ENCODE data around the gene PPP1R17.

Gene PPP1R17

GRCh38 chr7:31648880-31649279, 38.1 kb upstream of the PPP1R17 start:
- H3K27ac ChIP-seq, result no peak overlapping the region
- no peaks in the 10 kb centered on the region for H3K36me3 ChIP-seq (replicated peaks)
- no peak for DNase-seq
- no peaks in the 10 kb centered on the region for H3K27me3 ChIP-seq (replicated peaks)
- no peak overlapping the region for H3K4me3 ChIP-seq (ENCODE audit: low read depth, low read length)
- in situ Hi-C loops (cut with HindIII; ENCODE audit: low pct_ligation_motif_present, low sequenced_read_pairs), result no loop called here
- TF ChIP-seq CTCF (IDR thresholded peaks at IDR 0.05; ENCODE audit: low read depth, low read length, missing control alignments), result no peak

DNA sequence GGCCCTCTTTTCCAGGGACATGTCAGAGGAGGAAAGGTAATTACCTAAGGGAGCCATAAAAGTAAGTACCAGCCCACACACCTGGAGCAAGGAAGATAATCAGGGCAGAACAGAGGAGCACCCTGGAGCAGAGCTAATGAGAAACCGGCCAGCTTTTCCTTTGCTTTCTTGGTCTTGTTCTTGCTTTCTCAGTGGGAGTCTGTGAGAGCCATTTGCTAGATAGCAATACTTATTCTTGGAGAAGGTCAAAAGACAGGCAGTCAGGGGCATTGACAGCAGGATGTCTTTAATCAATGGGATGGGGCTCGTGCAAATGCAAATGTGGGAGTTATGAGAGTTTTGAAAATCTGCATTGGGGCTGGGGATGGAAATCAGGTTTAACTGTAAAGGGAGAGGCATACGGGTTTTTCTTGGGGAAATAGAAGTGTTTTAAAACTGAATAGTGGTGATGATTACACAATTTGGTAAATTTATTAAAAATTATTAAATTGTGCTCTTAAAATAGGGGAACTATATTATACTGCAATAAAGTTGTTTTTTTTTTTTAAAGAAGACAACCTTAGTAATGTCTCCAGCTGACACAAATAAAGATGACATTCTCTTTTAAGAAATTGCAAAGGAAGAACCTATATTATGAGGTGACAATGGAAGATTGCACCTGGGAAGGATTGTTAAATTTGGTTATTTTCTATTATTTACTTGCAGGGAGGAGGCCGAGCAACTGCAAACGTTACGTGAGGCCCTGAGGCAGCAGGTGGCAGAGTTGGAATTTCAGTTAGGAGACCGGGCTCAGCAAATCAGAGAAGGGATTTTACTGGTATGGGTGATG, 35.6 kb upstream of the PPP1R17 start:
- no peak for DNase-seq
- H3K27ac ChIP-seq, result no peak overlapping the region
- TF ChIP-seq CTCF (IDR thresholded peaks at IDR 0.05; ENCODE audit: low read depth, low read length, missing control alignments), result no peak
- H3K27me3 ChIP-seq (replicated peaks), result no peaks in the 10 kb centered on the region
- in situ Hi-C loops (cut with HindIII; ENCODE audit: low pct_ligation_motif_present, low sequenced_read_pairs), result no loop called here
- H3K36me3 ChIP-seq (replicated peaks), result no peaks in the 10 kb centered on the region
- no peak overlapping the region for H3K4me3 ChIP-seq (ENCODE audit: low read depth, low read length)

DNA sequence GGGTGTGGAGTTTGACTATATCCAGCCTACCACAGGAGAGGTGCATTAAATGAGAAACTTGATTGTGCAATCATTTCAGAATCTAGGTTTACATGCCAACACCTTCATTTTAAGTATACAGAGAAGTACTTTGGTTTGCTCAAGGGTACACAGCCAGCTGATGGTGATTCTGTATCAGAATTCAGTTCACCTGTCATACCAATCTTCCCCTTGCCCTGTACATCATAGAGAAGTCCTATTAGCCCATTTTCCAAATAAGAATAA, 35.0 kb upstream of the PPP1R17 start:
- H3K4me3 ChIP-seq (ENCODE audit: low read depth, low read length), result no peak overlapping the region
- H3K27ac ChIP-seq, result no peak overlapping the region
- no peak for TF ChIP-seq CTCF (IDR thresholded peaks at IDR 0.05; ENCODE audit: low read depth, low read length, missing control alignments)
- in situ Hi-C loops (cut with HindIII; ENCODE audit: low pct_ligation_motif_present, low sequenced_read_pairs), result no loop called here
- H3K36me3 ChIP-seq (replicated peaks), result no peaks in the 10 kb centered on the region
- no peak for DNase-seq
- H3K27me3 ChIP-seq (replicated peaks), result no peaks in the 10 kb centered on the region

DNA sequence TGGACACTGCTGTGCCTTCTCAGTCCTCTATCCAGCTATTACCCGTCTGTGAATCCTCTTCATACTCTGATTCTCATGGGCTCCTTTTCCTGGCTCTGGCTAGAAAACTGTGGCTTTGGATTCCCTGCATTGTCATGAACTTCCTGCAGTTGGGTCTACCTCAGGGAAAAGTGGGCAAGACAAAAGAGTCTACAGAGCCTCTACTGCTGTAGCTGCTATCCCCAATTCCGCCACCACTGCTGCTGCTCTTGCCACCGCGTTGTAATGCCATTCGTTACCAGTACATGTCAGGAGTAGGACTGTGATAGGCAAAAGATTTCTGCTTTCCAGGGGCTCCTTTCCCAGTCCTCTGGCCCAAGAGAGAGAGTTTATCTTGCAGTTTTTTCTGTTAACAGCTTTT, 23.9 kb upstream of the PPP1R17 start:
- no peak for DNase-seq
- H3K4me3 ChIP-seq (ENCODE audit: low read depth, low read length), result no peak overlapping the region
- no peaks in the 10 kb centered on the region for H3K36me3 ChIP-seq (replicated peaks)
- in situ Hi-C loops (cut with HindIII; ENCODE audit: low pct_ligation_motif_present, low sequenced_read_pairs), result no loop called here
- TF ChIP-seq CTCF (IDR thresholded peaks at IDR 0.05; ENCODE audit: low read depth, low read length, missing control alignments), result no peak
- H3K27ac ChIP-seq, result no peak overlapping the region
- H3K27me3 ChIP-seq (replicated peaks), result no peaks in the 10 kb centered on the region

GRCh38 chr7:31664890-31665289, 22.1 kb upstream of the PPP1R17 start:
- in situ Hi-C loops (cut with HindIII; ENCODE audit: low pct_ligation_motif_present, low sequenced_read_pairs), result no loop called here
- Histone ChIP-seq H3K36me3 (replicated peaks) (no peaks in the 10 kb centered on the region), H3K4me3 (ENCODE audit: low read depth, low read length) (no peak overlapping the region), H3K27ac (no peak overlapping the region), H3K27me3 (replicated peaks) (no peaks in the 10 kb centered on the region)
- no peak for DNase-seq
- TF ChIP-seq CTCF (IDR thresholded peaks at IDR 0.05; ENCODE audit: low read depth, low read length, missing control alignments), result no peak

DNA sequence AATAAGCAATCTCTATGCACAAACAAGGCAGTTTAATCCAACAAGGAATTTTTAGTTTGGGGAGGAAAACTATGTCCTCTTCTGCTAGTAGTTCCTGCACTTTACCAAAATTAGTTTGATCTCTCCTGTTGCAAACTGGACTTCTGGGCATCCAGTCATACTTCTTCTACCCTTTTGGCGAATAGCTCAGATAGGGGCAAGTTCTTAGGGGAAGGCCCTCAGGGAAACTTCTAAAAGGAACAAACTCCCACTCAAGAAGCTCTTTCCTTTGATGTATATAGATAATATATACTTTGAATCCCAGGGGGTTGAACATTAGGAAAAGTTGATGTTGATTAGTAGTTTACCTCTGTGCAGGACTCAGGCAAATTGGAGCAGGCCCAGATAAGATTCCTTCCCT, 21.5 kb upstream of the PPP1R17 start:
- no peak overlapping the region for H3K27ac ChIP-seq
- TF ChIP-seq CTCF (IDR thresholded peaks at IDR 0.05; ENCODE audit: low read depth, low read length, missing control alignments), result no peak
- no peak for DNase-seq
- H3K4me3 ChIP-seq (ENCODE audit: low read depth, low read length), result no peak overlapping the region
- no peaks in the 10 kb centered on the region for H3K36me3 ChIP-seq (replicated peaks)
- in situ Hi-C loops (cut with HindIII; ENCODE audit: low pct_ligation_motif_present, low sequenced_read_pairs), result no loop called here
- H3K27me3 ChIP-seq (replicated peaks), result no peaks in the 10 kb centered on the region
